Upper lobe of right lung (tissue), 1 donor: ENCODE results near the gene STK4. TPM values are rescaled to one million over a fixed set of nuclear protein-coding genes. Genes with fewer than 3 reads are reported as not detected.
A peak's percentile ranks its signal among the peaks of the same experiment; 100 is the strongest.

Experiments used
- ATAC-seq: fragments of 200-7000 bp; cut with Tn5 transposase; one replicate; pipeline ENCODE4 v1.9.1; 2020; ENCODE audit warnings: mild to moderate bottlenecking, moderate library complexity
- DNase-seq: peaks from one replicate; pipeline ENCODE4 v3.0.0-alpha.2; 2020
- H3K27ac ChIP-seq: fragments of 200-600 bp; one replicate; pipeline ENCODE4 v1.8.0; 2022
- H3K27me3 ChIP-seq: fragments of 200-600 bp; one replicate; pipeline ENCODE4 v1.8.0; 2022; ENCODE audit warnings: mild to moderate bottlenecking
- H3K36me3 ChIP-seq: fragments of 200-600 bp; one replicate; pipeline ENCODE4 v1.8.0; 2022
- H3K4me1 ChIP-seq: fragments of 200-600 bp; one replicate; pipeline ENCODE4 v1.8.0; 2022
- H3K4me3 ChIP-seq: fragments of 200-600 bp; one replicate; pipeline ENCODE4 v1.8.0; 2022; ENCODE audit warnings: mild to moderate bottlenecking
- H3K9me3 ChIP-seq: fragments of 200-600 bp; one replicate; pipeline ENCODE4 v1.8.0; 2022
- CTCF ChIP-seq: fragments of 200-600 bp; IDR thresholded peaks from one replicate; pipeline ENCODE4 v1.8.0; 2022; ENCODE audit warnings: antibody characterized with exemption
- intact Hi-C: fragments of 100-400 bp; cut with DNase I; formaldehyde crosslinking; loops from one replicate; pipeline ENCODE4 v1.11.0; 2022
- total RNA-seq: library from RNA; stranded (reverse); fragmentation: NEBNext Ultra II Directional; extraction: Animal tissue kit (Norgen Biotek cat#: 25700); gene quantifications from one replicate; pipeline ENCODE4 v1.2.1, GENCODE V29; 2021
- donor health status: DM: no; HTN: yes; CAD: no; lungs with severe emphysema.

The STK4 gene
- total RNA-seq, 1 donor from 2014 or later = 52.6 TPM

GRCh38 chr20:45080867-45081624 is 114.7 kb downstream of the STK4 start:
- Histone ChIP-seq H3K4me3 (no peak overlapping the region), H3K27ac (no peak overlapping the region), H3K27me3 (no peaks in the 10 kb centered on the region), H3K36me3 (peaks cover 46% of the 10 kb centered on the region), H3K9me3 (no peaks in the 10 kb centered on the region), H3K4me1 (no peaks in the 10 kb centered on the region)
- peak; percentile 28 for TF ChIP-seq CTCF
- ATAC-seq (peak; percentile 34), DNase-seq (no peak)
- intact Hi-C loops = no loop called here

- ATAC-seq = no peak
- no peak for TF ChIP-seq CTCF
- peaks cover 31% of the 10 kb centered on the region for H3K36me3 ChIP-seq
- no peak overlapping the region for H3K4me3 ChIP-seq
- no peaks in the 10 kb centered on the region for H3K27me3 ChIP-seq
- H3K4me1 ChIP-seq = no peaks in the 10 kb centered on the region
- H3K9me3 ChIP-seq = no peaks in the 10 kb centered on the region
- no peak overlapping the region for H3K27ac ChIP-seq
- no peak for DNase-seq
- intact Hi-C loops = no loop called here
These were observed 116.2 kb downstream of the STK4 start for GRCh38 chr20:45082468-45082867.

- Histone ChIP-seq H3K4me1 (peaks cover 6% of the 10 kb centered on the region), H3K36me3 (peaks cover 25% of the 10 kb centered on the region), H3K9me3 (no peaks in the 10 kb centered on the region), H3K4me3 (no peak overlapping the region), H3K27ac (no peak overlapping the region), H3K27me3 (no peaks in the 10 kb centered on the region)
- intact Hi-C loops = no loop called here
- no peak for TF ChIP-seq CTCF
- DNase-seq (no peak), ATAC-seq (no peak)
These were observed 116.8 kb downstream of the STK4 start for GRCh38 chr20:45083127-45083526.

GRCh38 chr20:45085289-45085688 is 119.0 kb downstream of the STK4 start:
- DNase-seq (no peak), ATAC-seq (no peak)
- Histone ChIP-seq H3K4me1 (peaks cover 6% of the 10 kb centered on the region), H3K9me3 (no peaks in the 10 kb centered on the region), H3K27ac (no peak overlapping the region), H3K4me3 (no peak overlapping the region), H3K27me3 (no peaks in the 10 kb centered on the region), H3K36me3 (peaks cover 5% of the 10 kb centered on the region)
- intact Hi-C loops = no loop called here
- no peak for TF ChIP-seq CTCF

- intact Hi-C loops = no loop called here
- no peak for DNase-seq
- Histone ChIP-seq H3K4me1 (peaks cover 6% of the 10 kb centered on the region), H3K27me3 (no peaks in the 10 kb centered on the region), H3K4me3 (no peak overlapping the region), H3K27ac (no peak overlapping the region), H3K36me3 (no peaks in the 10 kb centered on the region), H3K9me3 (no peaks in the 10 kb centered on the region)
- no peak for ATAC-seq
- no peak for TF ChIP-seq CTCF
These were observed 119.6 kb downstream of the STK4 start for GRCh38 chr20:45085867-45086266.
